Astrocyte of the spinal cord (primary cell): ENCODE data around the gene RAB8B.

ENCODE experiments used
- DNase-seq: peaks from one replicate; pipeline ENCODE4 v3.0.0; 2011; ENCODE audit warnings: low read depth, low spot score
- H3K4me3 ChIP-seq: 2 replicates; pipeline ENCODE4 v1.5.1; 2011; ENCODE audit warnings: low read depth, mild to moderate bottlenecking, low read length, moderate library complexity
- in situ Hi-C: cut with HindIII; loops from 2 replicates; pipeline ENCODE4 v1.10.0; 2017; ENCODE audit warnings: low sequenced_read_pairs
- TF ChIP-seq, protein P1 (sequence below): IDR thresholded peaks from 2 replicates; pipeline ENCODE4 v1.5.1; 2012; ENCODE audit warnings: low read depth, mild to moderate bottlenecking, low read length, inconsistent platforms

The RAB8B gene

DNA sequence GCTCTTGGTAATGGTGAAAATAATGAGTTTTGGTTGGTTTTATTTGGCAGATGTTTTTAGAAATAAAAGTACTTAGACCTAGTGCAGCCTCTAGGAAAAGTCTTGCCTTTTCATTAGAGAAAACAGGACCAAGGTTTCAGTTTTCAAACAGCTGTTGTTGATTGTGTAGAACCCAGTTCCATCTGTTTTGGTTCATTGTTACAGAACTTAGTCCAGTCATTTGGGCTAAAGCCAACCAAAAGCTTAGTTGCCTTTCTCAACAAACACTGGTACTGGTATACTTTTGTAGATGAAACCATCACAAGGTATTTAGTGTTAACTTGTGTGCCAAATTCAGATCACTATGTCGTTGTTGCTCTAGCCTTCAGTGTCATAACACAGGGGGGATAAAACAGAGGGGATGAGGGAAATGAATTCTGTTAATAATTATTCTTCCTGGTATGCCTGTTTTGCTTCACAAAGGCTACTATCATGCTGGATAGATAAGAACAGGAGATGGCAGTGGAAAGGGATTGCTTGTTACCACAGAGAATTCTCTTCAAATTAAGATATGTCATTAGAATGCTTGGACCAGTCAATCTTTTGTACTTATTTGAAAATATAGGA is 75.4 kb downstream of the RAB8B start:
- in situ Hi-C loops, result no loop called here
- TF ChIP-seq, protein P1, sequence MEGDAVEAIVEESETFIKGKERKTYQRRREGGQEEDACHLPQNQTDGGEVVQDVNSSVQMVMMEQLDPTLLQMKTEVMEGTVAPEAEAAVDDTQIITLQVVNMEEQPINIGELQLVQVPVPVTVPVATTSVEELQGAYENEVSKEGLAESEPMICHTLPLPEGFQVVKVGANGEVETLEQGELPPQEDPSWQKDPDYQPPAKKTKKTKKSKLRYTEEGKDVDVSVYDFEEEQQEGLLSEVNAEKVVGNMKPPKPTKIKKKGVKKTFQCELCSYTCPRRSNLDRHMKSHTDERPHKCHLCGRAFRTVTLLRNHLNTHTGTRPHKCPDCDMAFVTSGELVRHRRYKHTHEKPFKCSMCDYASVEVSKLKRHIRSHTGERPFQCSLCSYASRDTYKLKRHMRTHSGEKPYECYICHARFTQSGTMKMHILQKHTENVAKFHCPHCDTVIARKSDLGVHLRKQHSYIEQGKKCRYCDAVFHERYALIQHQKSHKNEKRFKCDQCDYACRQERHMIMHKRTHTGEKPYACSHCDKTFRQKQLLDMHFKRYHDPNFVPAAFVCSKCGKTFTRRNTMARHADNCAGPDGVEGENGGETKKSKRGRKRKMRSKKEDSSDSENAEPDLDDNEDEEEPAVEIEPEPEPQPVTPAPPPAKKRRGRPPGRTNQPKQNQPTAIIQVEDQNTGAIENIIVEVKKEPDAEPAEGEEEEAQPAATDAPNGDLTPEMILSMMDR, result no peak
- DNase-seq, result no peak
- no peak overlapping the region for H3K4me3 ChIP-seq

DNA sequence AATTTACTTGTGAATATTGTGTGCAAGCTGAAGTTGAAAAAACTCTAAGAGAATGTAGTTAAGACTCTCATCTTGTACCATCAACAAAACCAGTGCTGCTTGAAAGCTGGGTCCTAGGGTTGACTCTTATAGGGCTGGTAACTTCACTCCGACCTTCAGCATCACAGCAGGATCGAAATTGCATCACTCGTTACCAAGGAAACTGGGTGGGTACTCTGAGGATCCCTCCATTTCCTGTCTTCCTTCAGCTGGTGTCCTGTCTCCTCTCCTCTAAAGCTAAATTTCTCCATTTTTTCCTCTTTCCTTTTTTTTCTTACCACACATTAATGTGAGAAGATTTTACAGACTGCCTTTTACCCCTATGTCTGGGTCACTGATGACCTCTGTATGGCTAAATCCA is 85.0 kb downstream of the RAB8B start:
- DNase-seq, result no peak
- no peak overlapping the region for H3K4me3 ChIP-seq
- TF ChIP-seq, protein P1, result no peak
- in situ Hi-C loops, result no loop called here

DNA sequence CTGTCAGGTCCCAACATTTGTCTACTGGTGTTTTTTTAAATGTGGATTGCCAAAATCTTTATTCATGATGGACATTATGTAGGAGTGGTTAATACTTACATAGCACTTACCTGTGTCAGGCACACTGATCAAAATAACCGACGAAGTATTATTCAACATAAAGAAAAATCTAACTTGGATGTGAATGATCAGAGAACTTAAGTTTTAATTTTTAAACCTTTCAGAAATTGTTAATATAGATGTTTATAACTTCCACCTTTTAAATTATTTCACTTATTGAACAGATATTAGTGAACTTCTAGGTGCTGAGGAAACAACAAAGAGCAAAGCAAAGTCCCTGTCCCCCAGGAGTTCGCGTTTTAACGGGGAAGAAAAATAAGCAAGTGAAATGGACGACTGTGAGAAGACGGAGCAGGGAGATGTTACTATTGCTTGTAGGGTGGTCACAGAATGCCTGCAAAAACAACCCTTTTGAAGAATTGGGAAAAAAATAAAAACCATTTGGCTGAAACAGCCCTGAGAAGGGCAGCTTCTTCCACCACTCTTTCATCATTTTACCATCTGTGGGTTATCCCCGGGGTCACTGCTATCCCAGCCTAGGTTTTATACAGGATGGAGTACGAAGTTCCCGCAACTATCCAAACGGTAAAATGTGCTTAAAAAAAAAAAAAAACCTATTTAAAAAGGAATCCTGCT is 87.1 kb downstream of the RAB8B start:
- TF ChIP-seq, protein P1, result no peak
- in situ Hi-C loops, result no loop called here
- no peak for DNase-seq
- peak overlapping the region; percentile 75 for H3K4me3 ChIP-seq

DNA sequence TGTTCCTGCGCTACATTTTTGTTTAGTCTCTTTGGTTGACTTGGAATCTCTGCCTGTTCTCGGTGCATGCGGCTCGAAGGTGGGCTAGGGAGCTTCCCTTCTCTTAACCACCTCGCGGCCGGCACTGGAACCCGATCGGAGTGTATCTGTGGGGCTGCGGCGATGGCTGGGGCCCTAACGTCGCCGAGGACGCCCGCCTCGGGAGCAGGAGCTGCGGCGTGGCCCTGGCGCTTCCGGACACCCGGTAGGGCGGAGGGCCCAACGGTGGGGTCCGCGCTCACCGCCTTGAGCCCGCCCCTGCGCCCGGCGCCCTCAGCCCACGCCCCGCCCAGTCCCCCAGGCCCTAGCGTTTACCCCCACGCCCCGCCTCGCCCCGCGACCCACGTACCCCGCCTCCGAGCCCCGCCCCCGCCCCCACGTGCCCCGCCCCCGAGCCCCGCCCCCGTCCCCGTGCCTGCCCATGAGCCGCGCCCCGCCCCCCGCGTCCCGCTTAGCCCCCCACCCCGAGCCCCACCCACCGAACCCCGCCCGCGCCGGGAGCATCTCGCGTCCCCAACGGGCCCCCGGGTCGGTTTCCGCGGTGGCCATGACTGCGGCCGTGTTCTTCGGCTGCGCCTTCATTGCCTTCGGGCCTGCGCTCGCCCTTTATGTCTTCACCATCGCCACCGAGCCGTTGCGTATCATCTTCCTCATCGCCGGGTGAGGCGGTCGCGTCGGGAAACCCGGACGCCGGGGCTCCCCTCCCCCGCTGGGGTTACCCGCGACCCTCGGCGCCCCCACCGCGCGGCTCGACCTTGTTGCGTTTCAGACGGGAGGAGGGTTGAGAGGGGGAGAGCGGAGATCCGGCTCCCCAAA is 87.9 kb downstream of the RAB8B start, which contains the start of gene APH1B:
Gene APH1B, plus strand, starts transcription at position 568 of the 855 bp plus-strand sequence. Its CDS starts 19 bp downstream, at position 587.
- in situ Hi-C loops, result no loop called here
- peak within 1 kb of the TSS; percentile 75 for H3K4me3 ChIP-seq
- peak; percentile 72 for DNase-seq
- TF ChIP-seq, protein P1, result no peak

DNA sequence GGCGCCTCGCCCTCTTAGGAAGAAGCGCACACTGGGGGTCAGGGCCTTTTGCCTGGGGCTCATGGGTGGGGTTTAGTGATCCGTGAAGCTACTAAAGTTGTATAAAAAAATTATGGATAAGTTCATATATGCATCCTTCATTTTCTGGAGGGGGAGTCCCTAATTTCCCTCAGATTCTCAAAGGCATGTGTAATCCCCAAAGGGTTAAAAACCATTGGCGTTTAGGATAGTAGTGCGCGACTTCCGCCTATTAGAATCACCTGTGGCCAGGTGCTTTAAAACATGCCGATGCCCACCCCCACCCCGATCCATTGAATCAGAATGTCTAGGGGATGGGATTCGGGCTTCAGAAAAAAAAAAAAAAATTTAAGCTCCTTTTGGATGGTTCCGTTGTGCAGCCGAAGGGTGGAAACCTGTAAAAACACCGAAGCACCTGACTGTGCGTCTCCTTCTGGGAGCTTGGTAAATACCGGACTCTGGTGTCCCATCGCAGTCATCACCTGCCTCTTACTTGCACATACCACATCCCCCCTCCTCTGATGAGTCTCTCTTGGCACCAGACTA is 88.6 kb downstream of the RAB8B start:
- DNase-seq, result no peak
- in situ Hi-C loops, result no loop called here
- peak overlapping the region; percentile 75 for H3K4me3 ChIP-seq
- TF ChIP-seq, protein P1, result no peak

DNA sequence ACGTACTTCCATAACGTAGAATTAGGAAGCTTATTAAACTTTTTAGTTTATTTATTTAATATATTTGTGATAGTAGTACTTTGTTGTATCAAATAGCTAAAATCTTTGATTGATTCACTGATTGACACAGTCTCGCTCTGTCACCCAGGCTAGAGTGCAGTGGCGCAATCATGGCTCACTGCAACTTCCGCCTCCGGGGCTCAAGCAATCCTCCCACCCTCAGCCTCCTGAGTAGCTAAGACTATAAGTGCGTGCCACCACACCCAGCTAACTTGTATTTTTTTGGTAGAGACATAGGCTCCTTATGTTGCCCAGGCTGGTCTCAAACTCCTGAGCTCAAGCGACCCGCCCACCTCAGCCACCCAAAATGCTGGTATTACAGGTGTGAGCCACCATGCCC is 93.7 kb downstream of the RAB8B start:
- TF ChIP-seq, protein P1, result no peak
- H3K4me3 ChIP-seq, result no peak overlapping the region
- DNase-seq, result no peak
- in situ Hi-C loops, result no loop called here
